NCI-H2227 (cell line): Measurements from ENCODE around the gene NKAIN4.

Source experiments
- DNase-seq: peaks from one replicate; lab custom pipeline; 2025; ENCODE audit not compliant: unreplicated experiment; lab: John Stamatoyannopoulos, UW

Gene NKAIN4

DNA sequence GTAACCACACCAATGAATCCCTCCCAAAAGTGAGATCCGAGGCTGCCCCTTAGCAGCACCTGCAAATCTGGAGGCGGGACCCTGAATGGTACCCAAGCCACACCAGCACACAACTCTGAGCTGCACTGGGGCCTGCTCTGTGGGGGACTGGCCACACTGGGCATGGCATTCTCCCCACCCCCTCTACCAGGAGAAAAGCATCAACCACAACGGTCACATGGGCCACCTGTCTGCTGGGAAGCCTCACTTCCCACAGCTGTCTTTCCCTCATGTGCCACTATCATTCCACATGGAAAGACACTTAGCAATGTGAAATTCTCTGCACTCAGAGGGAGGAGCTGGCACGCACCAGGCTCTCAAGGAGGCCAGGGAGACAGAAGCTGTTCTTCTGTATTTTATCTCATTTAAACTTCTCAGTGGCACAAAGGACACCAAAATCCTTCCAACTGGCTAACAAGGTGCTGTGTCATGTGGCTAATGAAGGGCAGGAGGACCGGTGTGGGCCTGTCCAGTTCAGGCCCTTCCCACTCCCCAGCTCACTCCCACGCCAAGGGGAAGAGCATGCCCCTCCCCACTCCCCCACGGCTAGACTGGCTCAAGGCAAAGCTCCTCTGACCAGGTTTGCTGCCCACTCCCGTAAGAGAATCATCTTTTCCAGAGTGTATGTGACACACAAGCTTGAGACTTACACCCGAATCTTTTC is 57.3 kb downstream of the NKAIN4 start:
- DNase-seq, result no peak

DNA sequence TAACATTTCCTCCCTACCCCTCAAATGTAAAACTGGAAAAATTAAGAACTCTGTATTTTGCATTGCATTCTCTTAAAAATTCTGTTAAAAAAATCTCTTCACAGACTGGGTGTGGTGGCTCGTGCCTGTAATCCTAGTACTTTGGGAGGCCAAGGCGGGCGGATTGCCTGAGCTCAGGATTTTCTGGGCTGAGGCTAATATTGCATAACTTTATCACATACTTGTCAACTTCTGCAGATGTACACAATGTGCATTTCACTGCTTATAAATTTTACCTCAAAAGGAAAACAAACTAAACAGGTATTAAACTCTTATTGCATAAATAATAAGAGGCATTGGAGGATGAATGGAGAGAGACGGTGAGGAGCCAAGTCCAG is 59.5 kb downstream of the NKAIN4 start:
- DNase-seq, result no peak

GRCh38 chr20:63194007-63194796 is 60.1 kb downstream of the NKAIN4 start:
- no peak for DNase-seq

DNA sequence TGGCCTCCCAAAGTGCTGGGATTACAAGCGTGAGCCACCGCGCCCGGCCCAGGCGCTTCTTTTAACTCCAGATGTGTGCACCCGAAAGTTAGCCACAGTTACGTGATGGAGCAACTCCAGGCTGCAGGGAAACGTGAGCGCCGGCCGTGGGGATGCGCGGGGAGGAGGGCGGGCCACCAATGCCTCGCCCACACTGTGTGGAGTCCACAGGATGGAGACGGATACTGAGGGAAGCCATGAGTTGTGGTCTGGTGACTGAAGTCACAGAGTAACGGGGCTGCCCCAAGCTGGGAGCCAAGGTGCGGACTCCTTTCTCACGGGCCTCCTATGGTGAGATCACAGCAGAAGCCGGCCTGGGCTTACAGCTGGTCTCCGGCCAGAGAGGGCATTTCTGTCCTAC is 61.5 kb downstream of the NKAIN4 start:
- no peak for DNase-seq

DNA sequence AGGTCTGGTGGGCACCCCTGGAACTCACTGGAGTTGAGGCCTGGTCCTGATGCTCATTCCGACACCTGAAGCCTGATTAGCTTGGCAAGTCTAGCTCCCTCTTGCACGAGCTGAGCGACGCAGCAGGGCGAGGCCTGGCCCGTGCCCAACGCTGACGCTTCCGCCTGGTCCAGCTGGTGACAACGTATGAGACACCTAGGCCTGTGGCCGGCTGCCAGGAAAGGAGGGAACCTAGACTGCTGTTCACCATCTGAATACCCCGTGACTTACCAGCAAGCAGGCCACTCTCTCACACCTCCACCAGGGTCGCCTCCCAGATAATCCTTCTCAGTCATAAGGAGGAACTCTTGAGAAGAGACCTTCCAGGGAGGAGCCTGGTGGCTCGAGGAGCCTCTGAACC is 62.9 kb downstream of the NKAIN4 start:
- no peak for DNase-seq

DNA sequence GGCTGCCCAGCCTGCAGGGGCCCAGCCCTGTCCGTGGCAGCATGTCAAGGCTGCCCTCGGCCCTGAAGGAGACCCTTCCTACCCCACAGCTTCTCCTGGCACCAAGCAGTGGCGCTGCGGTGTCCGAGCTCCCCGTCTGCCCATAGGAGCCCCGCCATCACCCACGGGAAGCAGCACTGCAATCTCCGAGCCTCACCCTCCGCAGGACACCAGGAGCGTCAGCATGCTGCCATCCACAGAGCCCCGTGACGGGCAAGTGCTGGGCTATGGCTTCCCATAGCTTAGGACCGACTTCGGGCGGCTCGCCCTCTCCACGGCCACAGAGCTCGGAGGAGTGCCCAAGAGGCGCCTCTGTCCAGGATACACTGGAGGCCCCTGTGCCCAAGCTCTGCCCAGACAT is 63.4 kb downstream of the NKAIN4 start:
- no peak for DNase-seq
